HEK293T (cell line): ENCODE results near the gene STAG1.

ENCODE experiments used
- ARNT ChIP-seq: fragments of 450-650 bp; IDR thresholded peaks from 2 replicates; pipeline ENCODE4 v1.6.1; 2017; ENCODE audit warnings: mild to moderate bottlenecking
- BHLHE40 ChIP-seq: fragments of 450-650 bp; IDR thresholded peaks from 2 replicates; pipeline ENCODE4 v1.6.1; 2016; ENCODE audit warnings: mild to moderate bottlenecking, moderate library complexity, borderline replicate concordance
- HDGF ChIP-seq: fragments of 450-650 bp; IDR thresholded peaks from 2 replicates; pipeline ENCODE4 v1.6.1; 2017; ENCODE audit warnings: antibody characterized with exemption, borderline replicate concordance
- L3MBTL2 ChIP-seq: fragments of 450-650 bp; conservative IDR thresholded peaks from 2 replicates; pipeline ENCODE4 v1.6.1; 2016; ENCODE audit warnings: mild to moderate bottlenecking
- LEF1 ChIP-seq: fragments of 450-650 bp; IDR thresholded peaks from 2 replicates; pipeline ENCODE4 v1.6.1; 2017; ENCODE audit warnings: mild to moderate bottlenecking, borderline replicate concordance
- PKNOX1 ChIP-seq: fragments of 450-650 bp; IDR thresholded peaks from 2 replicates; pipeline ENCODE4 v1.6.1; 2016
- SUZ12 ChIP-seq: fragments of 450-650 bp; IDR thresholded peaks from 2 replicates; pipeline ENCODE4 v1.6.1; 2016; ENCODE audit warnings: mild to moderate bottlenecking
- TARDBP ChIP-seq: fragments of 450-650 bp; IDR thresholded peaks from 2 replicates; pipeline ENCODE4 v1.6.1; 2016
- ZNF384 ChIP-seq: fragments of 450-650 bp; IDR thresholded peaks from 2 replicates; pipeline ENCODE4 v1.6.1; 2016

- no peak for TF ChIP-seq LEF1
- TF ChIP-seq HDGF = no peak
- TF ChIP-seq TARDBP = no peak
- TF ChIP-seq PKNOX1 = no peak
- TF ChIP-seq ARNT = no peak
- no peak for TF ChIP-seq L3MBTL2
- no peak for TF ChIP-seq ZNF384
- TF ChIP-seq SUZ12 = no peak
- TF ChIP-seq BHLHE40 = no peak
Measured at GRCh38 chr3:136291302-136291701, 460.9 kb downstream of the STAG1 start.
